ENCODE measurements around the gene ELOF1.

ELOF1 gene

DNA sequence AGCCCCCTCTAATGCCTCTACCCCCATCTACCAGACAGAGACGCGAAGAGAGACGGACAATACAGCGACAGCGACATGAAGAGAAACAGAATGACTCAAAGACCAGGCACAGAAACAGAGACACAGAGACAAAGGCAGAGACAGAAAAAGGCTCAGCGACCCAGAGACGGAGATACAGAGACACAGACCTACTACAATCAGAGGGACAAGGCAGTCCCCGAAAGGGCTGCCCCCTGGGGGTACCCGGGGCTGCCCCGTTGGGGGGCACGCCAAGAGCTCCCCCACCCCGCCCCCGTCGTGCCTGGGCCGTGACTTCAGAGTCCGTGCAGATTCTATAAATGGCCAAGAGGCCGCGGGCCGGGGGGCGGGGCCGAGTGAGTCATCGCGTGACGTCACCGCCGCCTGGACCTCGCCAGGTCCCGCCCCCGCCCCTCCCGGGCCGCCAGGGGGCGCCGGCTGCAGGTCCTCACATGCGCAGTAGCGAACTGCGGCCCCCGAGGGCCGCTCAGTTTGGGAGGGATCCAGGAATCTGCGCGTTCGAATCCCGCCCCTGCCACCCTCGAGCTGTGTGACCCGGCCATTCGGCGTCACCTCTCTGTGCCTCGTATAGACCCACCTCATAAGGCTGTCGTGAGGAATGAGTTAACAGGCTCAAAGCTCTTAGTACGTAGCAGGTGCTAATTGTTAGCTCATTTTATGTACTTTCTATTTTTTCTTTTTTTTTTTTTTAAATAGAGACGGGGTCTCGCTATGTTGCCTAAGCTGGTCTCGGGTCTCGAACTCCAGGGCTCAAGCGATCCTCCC lies 23.0 kb downstream of the ELOF1 start:
- peak; percentile 65 to 67 for DNase-seq (ENCODE audit: low read depth in 2 of 2)

- DNase-seq (ENCODE audit: low read depth in 2 of 2) = no peak
Measured at GRCh38 chr19:11534948-11535347, 24.1 kb downstream of the ELOF1 start.

GRCh38 chr19:11534538-11534937 lies 24.5 kb downstream of the ELOF1 start:
- DNase-seq (ENCODE audit: low read depth in 2 of 2) = no peak

- DNase-seq (ENCODE audit: low read depth in 2 of 2) = peak in 1 of 2 experiments; percentile 40
Measured at GRCh38 chr19:11530432-11530831, 28.6 kb downstream of the ELOF1 start.

GRCh38 chr19:11528551-11529341 lies 30.3 kb downstream of the ELOF1 start, which contains the start of gene ECSIT:
ECSIT (minus strand) TSS chr19:11529134; CDS start chr19:11519170, 9,964 bp downstream.
- DNase-seq (ENCODE audit: low read depth in 2 of 2) = peak; percentile 95

- no peak for DNase-seq (ENCODE audit: low read depth in 2 of 2)
Measured at GRCh38 chr19:11519138-11519537, 39.9 kb downstream of the ELOF1 start.

DNA sequence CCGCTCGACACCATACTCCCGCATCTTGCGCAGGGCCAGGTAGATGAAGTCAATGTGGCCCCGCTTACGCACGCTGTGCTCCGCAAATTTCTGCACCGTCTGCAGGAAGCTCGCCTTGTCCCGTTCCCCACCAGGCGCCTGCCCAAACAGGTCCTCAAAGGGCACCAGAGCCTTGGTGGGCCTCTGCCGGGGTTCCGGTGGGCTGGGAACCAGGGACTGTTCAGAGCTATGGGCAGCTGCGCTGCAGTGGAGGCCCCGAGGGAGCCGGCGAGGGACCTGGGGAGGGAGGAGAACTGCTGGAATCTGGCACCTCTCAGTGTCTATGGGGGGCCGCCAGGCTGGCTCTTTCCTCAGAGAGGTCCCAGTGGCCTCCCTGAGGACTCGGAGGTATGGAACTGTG lies 45.1 kb downstream of the ELOF1 start:
- no peak for DNase-seq (ENCODE audit: low read depth in 2 of 2)

- DNase-seq (ENCODE audit: low read depth in 2 of 2) = no peak
Measured at GRCh38 chr19:11510444-11510843, 48.6 kb downstream of the ELOF1 start.

GRCh38 chr19:11507370-11508078 lies 51.5 kb downstream of the ELOF1 start:
- DNase-seq (ENCODE audit: low read depth in 2 of 2) = no peak

DNA sequence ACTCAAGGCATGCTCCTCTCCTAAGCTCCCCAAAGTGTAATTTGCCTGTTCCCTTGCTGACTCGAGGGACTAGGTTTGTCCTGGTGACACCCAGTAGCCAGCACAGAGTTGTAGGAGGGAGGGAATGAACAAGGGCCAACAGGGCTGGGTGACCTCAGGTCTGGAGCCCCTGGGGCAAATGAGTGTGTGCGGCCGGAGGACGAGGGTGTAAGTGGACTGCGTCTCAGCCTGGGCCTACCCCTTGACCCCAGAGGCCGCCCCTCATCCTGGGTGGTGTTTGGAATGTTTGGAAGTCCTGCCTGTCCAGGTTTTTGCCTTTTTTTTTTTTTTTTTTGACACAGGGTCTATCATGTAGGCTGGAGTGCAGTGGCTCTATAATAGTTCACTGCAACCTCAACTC lies 52.1 kb downstream of the ELOF1 start:
- DNase-seq (ENCODE audit: low read depth in 2 of 2) = no peak

GRCh38 chr19:11506101-11506555 lies 52.9 kb downstream of the ELOF1 start:
- DNase-seq (ENCODE audit: low read depth in 2 of 2) = no peak

GRCh38 chr19:11505504-11506100 lies 53.4 kb downstream of the ELOF1 start, which contains the start of gene ZNF653:
ZNF653 (minus strand) TSS chr19:11505839; CDS start chr19:11505786, 53 bp downstream.
- peak; percentile 87 for DNase-seq (ENCODE audit: low read depth in 2 of 2)

GRCh38 chr19:11505032-11505503 lies 54.0 kb downstream of the ELOF1 start:
- peak; percentile 83 to 84 for DNase-seq (ENCODE audit: low read depth in 2 of 2)

DNA sequence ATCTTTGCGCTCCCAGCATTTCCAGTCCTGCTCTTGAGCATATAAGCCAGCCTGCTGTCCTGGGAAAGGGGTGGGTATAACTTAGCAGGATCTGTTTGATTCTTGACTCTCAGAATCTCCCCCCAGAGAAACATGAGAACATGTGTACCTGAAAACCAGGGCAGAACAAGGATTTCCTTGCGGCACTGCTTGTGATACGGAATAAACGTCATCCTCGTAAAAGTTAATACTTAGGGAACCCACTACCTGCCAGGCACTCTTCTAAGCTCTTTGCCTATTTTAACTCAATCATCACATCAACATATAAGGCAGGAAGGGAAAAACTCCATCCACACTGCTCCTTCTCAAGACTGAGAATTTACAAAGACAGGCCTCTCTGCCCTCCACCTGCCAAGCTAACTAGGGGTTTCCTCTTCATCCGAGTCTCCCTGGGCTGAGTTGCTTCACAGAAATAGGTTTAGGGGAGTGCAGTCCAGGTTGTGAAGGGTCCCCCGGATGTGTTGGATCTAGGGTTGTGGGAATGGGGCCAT lies 54.5 kb downstream of the ELOF1 start:
- DNase-seq (ENCODE audit: low read depth in 2 of 2) = no peak
